Measurements from ENCODE around the gene FARP1.

FARP1 gene, protein sequence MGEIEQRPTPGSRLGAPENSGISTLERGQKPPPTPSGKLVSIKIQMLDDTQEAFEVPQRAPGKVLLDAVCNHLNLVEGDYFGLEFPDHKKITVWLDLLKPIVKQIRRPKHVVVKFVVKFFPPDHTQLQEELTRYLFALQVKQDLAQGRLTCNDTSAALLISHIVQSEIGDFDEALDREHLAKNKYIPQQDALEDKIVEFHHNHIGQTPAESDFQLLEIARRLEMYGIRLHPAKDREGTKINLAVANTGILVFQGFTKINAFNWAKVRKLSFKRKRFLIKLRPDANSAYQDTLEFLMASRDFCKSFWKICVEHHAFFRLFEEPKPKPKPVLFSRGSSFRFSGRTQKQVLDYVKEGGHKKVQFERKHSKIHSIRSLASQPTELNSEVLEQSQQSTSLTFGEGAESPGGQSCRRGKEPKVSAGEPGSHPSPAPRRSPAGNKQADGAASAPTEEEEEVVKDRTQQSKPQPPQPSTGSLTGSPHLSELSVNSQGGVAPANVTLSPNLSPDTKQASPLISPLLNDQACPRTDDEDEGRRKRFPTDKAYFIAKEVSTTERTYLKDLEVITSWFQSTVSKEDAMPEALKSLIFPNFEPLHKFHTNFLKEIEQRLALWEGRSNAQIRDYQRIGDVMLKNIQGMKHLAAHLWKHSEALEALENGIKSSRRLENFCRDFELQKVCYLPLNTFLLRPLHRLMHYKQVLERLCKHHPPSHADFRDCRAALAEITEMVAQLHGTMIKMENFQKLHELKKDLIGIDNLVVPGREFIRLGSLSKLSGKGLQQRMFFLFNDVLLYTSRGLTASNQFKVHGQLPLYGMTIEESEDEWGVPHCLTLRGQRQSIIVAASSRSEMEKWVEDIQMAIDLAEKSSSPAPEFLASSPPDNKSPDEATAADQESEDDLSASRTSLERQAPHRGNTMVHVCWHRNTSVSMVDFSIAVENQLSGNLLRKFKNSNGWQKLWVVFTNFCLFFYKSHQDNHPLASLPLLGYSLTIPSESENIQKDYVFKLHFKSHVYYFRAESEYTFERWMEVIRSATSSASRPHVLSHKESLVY

DNA sequence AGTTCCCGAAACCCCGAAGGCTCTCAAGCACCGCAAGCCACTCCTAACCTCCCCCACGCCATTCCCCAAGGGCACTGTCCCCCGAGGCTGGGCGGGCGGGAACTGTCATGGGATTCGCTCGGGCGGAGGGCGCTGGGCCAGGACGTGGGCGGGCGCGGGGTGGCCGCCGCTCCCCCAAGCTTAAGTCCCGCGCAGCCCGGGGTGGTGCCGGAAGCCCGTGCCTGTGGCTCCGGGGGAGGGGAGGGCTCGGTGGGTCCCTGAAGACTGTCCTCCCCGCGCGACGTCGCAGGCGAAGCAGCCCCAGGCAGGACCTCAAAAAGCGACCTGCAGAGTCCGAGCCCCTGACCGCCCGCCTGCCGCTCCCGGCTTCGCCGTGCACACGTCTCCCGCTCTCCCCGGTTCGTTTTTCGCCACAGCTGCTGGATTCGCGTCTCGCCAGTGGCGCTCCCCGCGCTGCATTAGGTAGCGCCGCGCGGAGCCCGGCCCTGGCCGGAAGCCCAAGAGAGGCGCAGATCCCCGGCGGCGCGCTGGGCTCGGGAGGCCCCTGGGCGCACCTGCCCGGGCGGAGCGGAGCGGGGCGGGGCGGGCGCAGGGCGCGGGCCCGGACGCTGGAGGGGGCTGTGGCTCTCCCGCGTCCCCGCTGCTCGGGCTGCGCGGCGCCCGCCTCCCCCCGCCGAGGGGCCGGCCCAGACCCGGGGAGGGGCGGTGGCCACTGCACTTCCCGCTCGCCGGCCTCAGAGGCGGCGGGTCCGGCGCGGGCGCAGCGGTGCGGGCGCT lies at the start of gene FARP1:
TSS of gene FARP1 (plus strand) at position 715 of the 777 bp plus-strand sequence. CDS start 70,149 bp downstream, outside the sequence.
- DNase-seq = peak; percentile 20

DNA sequence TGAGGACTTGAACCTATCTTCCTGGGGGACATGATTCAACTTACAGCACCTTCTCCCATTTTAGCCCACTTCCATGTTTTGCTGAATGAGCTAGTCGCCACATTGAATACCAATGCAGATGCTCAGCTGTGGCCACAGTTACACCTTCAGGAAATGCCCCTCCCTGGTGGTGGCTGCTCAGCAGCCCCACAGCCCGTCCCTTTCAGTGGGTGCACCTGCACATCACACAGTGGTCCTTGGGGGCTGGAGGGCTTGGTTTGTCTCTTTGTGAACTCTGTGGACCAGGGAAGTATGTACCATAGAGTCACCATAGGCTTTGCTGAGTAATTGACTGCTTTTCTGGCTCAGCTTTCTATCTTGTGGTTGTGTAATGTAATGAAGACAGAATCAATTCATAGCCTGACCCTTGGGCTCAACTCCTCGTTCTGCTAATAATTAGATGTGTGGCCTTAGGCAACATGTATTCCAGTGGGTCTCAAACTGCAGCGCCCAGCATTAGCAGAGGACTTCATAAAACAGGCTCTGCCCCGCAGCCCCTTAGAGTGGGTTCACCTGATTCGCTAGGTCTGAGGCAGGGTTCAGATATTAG lies 48.1 kb upstream of the FARP1 start:
- no peak for DNase-seq

DNA sequence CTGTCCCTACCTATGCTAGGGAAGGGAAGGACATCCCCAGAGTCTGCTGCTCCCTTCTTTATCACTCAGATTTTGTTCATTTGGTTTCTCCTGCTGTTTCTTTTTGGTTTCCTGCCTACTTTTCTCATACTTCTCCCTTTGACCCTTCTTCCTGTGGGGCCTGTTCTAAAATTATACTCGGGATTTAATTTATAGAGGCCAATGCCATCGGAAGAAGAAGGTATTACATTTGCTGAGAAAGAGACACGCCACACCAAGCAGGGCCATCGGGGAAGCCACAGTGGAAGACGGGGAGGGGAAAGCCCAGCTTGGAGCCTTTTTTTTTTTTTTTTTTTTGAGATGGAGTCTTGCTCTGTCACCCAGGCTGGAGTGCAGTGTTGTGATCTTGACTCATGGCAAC lies 46.8 kb upstream of the FARP1 start:
- DNase-seq = no peak

DNA sequence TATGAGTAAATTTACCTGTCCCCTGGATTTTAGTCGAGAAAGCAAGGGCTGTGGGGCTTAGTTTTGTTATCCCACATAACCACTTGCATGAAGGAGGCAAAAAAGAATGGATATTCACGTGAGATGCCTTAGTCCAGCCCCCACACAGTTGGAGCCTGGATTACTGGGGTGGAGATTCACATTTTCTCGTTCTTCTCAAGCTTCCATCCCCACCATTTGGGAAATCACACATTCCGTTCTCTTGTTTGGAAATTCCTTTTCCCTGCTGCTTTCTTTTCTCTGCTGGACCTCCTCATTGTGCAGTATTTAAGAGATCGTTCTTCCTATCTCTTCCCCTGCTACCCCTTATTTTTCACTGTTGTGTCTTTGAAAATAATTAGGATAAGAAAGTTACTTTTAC lies 45.1 kb upstream of the FARP1 start:
- no peak for DNase-seq

DNA sequence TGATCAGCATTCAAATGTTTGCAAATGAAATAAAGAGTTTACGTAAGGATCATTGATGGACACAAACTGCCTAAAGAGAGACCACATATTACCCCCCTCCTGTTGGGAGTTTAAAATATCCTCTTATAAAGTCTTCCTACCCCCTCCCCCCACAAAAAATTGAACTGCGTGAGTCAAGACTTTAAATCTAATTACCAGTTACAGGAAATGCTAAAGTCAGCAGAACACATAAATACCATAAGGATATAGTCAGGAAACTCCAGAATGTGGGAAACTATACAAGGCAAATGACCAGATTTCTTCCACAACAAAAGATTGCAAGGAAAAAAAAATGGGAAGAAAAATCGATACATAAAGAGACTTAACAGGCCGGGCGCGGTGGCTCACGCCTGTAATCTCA lies 44.4 kb upstream of the FARP1 start:
- no peak for DNase-seq

DNA sequence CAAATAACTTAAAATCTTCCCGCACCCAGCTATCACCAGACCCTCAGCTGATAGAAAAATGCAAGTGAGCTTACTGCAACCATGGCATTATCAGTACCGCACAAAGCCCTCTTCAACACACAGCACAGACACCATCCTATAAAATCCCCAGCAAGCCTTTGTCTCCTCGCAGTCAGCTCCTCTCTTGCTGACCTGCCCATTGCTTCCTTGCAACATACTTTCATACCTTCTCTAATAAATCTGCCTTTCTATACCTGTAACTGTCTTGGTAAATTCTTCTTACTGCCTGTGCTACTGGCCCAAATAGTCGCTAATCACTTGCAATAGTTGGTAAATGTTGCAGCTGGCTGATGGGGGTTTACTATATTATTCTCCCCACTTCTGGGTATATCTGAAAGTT lies 43.3 kb upstream of the FARP1 start:
- DNase-seq = no peak

DNA sequence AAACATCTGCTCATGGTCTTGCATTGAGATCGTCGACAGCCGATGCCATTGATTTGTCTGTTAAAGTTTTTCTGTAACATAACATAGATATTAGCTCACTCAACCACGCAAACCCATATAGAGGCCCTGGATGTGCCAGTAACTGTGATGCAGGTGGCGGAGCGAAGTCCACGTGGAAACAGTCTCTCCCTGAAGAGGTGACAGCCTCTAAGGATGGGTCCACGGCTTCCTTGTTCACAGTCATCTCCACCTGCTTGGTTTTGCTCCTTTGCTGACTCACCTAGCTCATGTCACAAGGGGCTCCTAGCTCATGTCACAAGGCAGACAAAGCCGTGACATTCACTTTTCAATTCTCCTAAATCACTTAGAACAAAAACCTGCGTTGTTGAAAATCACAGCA lies 42.4 kb upstream of the FARP1 start:
- no peak for DNase-seq

DNA sequence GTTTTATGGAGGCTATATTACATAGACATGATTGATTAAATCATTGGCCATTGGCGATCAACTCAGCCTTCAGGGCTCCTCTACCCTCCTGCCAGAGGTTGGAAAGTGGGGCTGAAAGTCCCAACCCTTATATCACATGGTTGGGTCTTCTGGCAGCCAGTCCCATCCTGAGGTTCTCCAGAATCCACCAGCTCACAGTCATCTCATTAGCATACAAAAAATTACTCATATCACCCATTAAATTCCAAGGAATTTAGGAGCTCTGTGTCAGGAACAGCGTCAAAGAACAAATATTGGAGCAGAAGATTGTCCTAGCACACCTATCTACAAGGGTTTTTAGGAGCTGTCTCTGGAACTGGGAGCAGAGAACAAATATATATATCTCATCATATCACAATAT lies 39.4 kb upstream of the FARP1 start:
- DNase-seq = no peak

DNA sequence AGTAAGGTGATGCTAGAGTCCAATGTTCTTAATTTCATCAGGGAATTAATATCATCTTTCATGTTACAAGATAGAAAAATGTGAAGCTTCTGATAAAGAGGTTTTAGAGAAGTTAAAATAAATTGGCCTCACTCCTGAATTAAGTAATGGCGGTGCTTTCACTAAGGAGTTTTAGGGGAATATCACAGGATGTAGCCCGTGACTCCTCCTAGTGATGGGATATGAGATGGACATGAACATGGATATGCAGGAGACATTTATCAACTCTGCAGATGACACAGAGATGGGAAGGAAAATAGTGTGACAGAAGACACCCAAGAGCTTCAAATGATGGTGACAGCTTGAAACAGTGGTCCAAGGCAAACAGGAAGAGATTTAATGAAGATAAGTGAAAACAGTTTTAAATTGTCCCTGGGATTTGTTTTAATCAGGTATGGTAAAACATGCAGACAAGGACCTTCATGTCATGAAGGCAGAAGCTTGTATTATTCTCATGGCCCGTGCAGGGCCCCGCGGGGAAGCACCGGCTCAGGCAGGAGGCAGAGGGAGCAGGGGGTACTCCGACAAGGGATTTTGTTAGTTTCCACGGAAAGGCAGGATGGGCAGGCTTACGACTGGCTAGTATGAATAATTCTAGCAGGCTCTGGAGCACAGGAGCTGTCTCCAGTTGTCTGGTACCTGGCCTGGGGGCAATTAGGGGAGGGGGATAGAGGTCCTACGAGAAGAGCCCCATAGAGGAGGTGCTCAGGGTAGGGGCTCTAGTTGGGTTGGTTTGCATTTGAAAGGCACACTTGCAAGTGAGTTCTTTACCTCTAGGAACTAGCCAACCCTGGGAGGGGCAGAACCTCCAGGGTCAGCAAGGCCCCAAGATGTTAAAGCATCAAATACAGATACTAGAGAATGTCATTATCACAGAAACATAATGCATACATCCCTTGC lies 38.7 kb upstream of the FARP1 start:
- no peak for DNase-seq

DNA sequence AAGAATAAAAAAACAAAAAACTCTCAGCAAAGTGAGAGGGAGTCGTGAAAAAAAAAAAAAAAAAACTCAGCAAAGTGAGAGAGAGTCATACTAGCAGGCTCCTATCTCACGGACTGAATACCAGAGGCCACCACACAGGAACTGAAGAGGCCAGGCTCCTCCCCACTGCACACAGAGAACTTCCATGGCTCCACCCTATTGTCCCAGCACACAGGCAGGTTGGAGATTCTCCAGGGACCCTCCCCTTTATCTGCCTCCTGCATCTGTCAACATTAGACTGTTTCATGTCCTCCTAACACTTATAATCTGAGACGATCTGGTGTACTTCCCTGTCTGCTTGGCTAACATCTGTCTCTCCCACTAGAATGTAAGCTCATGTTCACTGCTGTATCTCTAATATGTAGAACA lies 37.0 kb upstream of the FARP1 start:
- no peak for DNase-seq

DNA sequence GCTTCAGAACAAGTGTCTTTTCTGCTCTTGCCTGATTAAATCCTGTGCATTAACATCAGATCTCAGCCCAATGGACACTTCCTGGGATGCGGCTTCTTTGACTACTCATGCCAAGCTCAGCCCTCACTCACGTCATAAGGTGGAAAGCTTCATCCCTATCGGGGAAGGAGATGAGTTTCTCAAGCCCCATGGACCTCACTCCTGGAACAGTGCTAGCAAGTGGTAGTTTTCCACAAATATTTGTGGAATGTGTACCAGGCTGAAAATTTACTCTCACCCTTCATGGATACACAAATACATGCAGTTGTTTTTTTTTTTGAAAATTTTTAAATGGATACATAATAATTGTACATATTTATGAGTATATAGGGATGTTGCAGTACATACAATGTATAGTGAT lies 34.6 kb upstream of the FARP1 start:
- DNase-seq = no peak

DNA sequence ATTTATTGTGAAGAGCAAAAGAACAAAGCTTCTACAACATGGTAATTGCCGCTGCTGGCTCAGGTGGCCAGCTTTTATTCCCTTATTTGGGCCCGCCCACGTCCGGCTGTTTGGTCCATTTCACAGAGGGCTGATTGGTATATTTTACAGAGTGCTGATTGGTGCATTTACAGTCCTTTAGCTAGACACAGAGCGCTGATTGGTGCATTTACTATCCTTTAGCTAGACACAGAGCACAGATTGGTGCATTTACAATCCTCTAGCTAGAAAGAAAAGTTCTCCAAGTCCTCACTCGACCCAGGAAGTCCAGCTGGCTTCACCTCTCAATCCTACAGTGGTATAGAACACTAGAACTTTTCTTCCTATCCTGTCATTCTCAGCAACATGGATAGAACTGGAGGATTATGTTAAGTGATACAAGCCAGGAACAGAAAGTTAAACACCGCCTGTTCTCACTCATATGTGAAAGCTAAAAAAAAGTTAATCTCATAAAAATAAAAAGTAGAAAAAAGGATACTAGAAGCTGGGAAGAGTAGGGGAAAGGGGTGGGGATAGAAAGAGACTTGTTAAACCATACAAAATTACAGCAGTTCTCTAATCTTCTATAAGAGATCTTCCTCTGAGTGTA lies 33.6 kb upstream of the FARP1 start:
- no peak for DNase-seq

DNA sequence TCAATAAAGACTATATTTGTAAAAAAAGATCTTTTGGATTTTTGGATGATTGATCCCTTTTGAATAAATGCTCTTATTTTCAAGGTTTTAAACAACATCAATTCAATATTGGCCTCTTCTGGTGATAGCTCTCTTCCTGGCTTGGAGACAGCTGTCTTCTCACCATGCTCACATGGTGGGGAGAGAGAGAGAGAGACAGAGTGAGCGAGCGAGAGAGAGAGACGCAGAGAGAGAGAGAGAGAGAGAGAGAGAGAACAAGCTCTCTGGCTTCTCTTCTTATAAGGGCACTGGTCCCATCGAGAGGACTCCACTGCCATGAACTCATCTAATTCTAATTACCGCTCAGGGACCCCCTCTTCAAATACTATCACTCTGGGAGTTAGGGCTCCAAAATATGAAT lies 32.1 kb upstream of the FARP1 start:
- DNase-seq = no peak

DNA sequence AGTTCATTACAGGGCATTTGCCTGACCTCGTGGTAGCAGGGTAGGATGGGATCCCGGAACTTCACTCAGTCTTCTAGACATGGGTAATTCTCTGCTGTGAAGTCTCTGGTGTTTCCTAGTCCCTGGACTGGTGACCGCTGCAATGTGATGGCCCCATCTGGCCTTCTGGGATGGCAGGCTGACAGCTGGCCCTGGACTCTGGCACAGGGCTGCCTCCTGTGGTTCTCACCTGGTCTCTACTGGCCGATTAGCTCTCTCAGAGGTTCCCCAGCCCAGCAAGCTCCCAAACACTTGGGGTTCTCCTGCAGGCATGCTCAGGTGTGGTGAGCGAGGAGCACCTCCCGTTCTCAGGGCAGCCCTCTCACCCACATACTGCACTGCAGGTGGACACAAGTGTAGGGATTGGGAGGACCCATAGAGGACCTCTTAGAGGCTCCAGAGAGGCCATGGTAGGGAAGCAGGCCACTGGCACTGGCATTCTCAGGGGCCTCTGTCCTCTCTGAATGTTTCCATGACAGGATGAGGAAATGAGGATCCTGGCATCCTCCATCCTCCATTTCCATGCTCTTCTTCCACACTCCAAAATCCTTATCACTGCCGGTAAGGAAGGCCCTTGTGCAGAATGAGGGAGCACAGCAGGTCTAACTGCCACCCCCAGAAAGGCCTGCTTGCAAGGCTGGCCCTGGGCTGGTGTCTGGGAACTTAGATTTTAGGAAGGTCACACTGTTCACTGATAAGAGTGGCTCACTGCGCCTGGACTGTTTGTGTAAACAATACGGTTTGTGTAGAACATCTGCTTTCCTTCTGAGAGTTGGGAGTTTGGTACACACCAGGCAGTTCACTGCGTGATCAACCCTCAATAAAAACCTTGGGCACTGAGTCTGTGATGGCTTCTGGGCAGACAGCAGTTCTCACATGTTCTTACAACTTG lies 31.5 kb upstream of the FARP1 start:
- no peak for DNase-seq

DNA sequence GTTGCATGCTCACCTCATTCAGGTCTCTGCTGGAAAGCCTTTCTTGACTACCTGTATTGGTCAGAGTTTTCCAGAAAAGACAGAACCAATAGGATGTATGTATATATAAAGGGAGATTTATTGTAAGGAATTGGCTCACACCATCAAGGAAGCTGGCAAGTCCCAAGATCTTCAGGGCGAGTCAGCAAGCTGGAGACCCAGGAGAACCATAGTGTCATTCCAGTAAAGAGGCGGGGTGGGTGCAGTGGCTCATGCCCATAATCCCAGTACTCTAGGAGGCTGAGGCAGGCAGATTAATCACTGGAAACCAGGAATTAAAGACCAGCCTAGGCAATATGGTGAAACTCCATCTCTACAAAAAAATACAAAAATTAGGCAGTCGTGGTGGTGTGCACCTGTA lies 30.4 kb upstream of the FARP1 start:
- DNase-seq = no peak

DNA sequence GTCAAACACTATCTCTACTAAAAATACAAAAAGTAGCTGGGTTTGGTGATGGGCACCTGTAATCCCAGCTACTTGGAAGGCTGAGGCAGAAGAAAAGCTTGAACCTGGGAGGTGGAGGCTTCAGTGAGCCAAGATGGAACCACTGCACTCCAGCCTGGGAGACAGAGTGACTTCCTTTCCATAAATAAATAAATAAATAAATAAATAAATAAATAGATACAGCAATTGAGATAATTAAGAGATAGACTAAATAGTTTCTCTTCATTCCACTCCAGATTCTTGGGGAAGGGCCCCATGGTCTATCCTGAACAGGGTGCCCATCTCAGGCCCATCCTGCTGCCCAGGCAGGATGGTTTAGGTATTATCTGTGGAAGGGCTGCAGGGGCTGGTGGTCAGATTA lies 24.0 kb upstream of the FARP1 start:
- no peak for DNase-seq

DNA sequence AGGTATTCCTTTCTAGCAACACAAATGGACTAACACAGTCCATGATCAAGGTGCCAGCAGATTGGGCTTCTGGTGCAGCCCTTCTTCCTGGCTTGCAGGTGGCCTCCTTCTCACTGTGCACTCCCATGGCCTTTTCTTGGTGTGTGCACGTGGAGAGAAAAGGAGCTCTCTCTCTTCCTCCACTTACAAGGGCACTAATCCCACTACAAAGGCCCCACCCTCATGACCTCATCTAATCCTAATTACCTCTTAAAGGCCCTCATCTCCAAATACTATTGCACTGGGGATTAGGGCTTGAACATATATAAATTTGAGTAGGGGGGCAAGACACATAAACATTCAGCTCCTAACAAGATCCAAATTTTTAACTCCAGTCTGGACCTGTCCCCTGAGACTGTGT lies 19.7 kb upstream of the FARP1 start:
- no peak for DNase-seq

DNA sequence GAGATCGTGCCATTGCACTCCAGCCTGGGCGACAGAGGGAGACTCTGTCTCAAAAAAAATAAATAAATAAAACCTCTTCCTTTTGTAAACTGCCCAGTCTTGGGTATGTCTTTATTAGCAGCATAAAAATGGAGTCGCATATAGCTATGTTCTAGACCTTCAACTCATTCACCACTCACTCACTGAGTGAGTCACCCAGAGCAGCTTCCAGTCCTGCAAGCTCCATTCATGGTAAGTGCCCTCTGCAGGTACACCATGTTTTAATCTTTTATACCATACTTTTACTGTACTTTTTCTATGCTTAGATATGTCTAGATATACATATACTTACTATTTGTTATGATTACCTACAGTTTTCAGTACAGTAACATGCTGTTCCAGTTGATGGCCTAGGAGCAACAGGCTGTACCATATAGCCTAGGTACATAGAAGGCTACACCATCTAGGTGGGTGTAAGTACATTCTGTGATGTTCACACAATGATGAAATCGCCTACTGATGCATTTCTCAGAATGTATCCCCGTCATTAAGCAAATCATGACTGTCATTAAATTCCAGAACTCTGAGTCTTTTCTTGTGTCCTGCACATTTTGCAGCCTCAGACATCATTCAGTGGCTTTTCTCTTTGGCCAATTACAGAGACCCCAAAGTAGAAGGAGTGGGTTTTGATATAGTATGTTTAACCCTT lies 13.7 kb upstream of the FARP1 start:
- DNase-seq = no peak

DNA sequence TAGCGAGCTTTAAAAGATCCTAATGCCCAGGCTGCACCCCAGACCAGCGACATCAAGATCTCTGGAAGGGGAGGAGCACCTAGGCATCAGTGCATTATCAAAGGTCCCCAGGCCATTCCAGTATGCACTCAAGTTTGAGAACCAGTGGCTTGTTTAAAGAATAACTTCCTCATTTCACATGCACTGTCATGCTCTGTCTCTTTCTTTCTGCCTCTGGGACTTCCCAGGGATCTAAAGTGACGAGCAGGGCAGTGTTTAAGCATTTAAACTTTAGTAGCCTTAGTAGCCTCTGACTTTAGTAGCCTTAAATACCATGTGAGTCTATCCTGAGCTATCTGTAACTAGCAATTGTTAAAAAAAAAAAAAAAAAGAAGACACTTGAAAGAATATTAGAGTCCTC lies 8.9 kb upstream of the FARP1 start:
- DNase-seq = no peak
